ENCODE measurements around the gene MAP3K9.
A peak's percentile ranks its signal among the peaks of the same experiment; 100 is the strongest.
"Not testable (repeated sequence)": the region's sequence is repeated elsewhere in the genome, so short reads cannot be mapped to it uniquely, and the experiment has no call there.

Gene MAP3K9

DNA sequence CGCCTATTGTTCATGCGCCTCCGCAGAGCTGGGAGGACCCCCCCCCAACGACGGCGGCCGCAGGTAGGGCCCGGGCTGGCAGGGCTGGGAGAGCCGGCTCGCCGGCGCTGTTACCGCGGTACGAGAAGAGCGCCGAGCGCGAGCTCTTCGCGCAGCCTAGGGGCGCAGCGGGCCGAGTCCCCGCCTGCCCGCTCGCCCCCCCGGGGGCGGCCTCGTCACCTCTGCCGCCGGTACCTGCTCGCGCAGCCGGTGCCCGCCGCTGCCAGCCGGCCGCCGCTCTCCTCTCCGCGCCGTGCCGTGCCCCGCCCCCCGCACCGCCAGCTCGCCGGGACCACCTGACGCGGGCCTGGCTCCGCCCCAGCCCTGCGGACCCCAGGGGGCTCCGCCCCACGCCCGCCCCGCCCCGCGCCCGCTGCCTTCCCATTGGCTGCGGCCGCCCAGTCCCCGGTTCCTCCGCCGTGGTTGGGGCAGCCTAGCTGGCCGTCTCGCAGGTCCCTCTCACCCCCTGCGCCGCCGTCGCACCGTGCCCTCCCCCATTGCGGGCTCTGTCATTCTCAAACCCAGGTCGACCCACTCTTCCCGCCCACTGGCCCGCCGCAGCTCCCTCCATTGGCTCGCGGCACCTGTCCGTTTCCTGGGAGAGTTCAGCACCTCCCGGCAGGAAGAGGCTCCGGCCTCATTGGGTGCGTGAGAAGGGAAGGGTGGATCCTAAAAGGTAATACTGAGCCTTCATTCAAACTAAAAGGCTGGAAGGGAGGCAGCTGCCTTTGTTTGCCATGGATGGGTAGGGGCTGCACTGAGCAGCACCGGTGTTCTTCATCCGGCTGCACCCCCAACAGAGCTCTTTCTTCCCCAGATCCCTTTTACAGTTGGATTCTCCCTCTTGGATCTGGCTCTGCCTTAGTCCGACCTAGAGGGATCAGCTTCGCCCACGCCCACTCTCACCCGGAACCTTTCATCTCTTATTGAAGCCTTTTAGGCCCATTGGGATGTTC is at the start of gene MAP3K9:
MAP3K9 (minus strand) TSS at position 289 of the 995 bp plus-strand sequence. CDS start 342 bp downstream, outside the sequence.
- peak; percentile 71 to 95 (median 86) for DNase-seq (ENCODE audit: low read depth in 3 of 3)

DNA sequence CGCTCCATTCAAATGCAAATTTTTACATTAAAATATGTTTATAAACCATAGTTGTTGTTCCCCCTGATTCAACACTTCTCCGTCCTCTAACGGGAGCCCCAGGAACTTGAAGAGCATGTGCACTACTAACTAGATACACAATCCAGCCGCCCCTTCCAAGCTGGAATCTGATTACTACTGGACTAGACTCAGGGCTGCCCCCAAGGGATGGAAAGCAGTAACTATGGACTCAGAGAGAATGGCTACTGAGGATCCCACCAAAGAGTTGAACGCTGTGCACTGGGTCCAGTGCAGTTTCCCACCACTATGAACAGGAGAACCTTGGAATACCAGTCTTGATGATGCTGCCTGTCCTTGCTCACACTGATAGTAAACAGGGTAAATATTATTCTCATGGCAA is 49.3 kb upstream of the MAP3K9 start:
- DNase-seq (ENCODE audit: low read depth in 3 of 3), result no peak

DNA sequence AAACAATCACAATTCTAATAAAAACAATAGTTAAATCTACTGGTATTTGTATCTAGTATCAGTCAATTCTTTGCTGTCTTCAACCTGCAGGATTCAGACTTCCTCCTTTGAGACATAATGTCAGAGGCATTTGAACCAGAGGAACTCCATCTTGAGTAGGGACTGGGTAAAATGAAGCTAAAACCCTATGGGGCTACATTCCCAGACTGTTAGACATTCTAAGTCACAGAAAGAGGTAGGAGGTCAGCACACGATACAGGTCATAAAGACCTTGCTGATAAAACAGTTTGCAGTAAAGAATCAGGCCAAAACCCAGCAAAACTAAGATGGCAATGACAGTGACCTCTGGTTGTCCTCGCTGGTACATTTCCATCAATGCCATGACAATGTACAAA is 48.2 kb upstream of the MAP3K9 start:
- no peak for DNase-seq (ENCODE audit: low read depth in 3 of 3)

GRCh38 chr14:70856851-70857495 is 47.7 kb upstream of the MAP3K9 start:
- DNase-seq (ENCODE audit: low read depth in 3 of 3), result no peak

DNA sequence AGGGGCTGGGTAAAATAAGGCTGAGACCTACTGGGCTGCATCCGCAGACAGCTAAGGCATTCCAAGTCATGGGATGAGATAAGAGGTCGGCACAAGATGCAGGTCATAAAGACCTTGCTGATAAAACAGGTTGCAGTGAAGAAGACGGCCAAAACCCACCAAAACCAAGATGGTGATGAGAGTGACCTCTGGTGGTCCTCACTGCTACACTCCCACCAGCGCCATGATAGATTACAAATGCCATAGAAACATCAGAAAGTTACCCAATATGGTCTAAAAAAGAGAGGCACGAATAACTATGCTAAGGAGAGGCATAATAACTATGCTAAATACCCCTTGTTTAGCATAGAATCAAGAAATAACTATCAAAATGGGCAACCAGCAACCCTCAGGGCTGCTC is 46.2 kb upstream of the MAP3K9 start:
- no peak for DNase-seq (ENCODE audit: low read depth in 3 of 3)

DNA sequence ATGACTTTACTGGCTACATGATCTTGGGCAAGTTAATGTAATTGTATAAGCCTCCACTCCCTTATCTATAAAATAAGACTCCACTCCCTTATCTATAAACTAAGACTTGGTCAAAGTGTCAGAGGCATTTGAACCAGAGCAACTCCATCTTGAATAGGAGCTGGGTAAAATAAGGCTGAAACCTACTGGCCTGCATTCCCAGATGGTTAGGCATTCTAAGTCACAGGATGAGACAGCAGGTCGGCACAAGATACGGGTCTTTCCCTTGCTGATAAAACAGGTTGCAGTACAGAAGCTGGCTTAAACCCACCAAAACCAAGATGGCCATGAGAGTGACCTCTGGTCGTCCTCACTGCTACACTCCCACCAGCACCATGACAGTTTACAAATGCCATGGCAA is 44.3 kb upstream of the MAP3K9 start:
- DNase-seq (ENCODE audit: low read depth in 3 of 3), result not testable (repeated sequence)

- no peak for DNase-seq (ENCODE audit: low read depth in 3 of 3)
Observed at GRCh38 chr14:70847406-70848090, 38.2 kb upstream of the MAP3K9 start.

GRCh38 chr14:70845601-70846000 is 36.3 kb upstream of the MAP3K9 start:
- no peak for DNase-seq (ENCODE audit: low read depth in 3 of 3)

DNA sequence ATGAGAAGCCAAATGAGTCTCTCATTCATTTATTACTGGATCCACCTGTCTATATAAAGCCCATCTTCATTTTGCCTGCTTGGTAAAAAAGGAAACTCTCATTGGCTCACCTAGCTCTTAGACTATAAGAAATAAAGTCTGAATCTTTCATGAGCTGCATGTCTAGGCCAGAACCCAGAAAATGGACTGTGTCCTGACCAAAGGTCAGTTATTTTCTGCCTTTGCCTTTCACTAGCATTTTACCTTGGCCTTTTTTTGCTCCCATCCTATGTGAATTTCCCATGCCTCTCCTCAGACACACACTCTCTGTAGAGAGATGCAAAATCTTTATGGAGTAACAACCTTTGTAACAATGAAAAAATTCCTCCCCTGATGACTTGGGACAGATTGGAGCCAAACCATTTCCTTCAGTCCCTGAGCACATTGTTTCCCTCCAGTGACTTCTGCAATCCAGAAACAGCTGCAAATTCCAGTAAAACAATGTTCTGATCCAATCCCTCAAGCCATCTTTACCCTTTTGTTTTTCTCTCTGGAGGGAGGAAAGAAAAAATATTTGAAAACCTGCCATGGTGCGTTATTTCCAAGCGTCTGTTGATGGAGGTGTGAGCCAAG is 33.6 kb upstream of the MAP3K9 start:
- no peak for DNase-seq (ENCODE audit: low read depth in 3 of 3)

DNA sequence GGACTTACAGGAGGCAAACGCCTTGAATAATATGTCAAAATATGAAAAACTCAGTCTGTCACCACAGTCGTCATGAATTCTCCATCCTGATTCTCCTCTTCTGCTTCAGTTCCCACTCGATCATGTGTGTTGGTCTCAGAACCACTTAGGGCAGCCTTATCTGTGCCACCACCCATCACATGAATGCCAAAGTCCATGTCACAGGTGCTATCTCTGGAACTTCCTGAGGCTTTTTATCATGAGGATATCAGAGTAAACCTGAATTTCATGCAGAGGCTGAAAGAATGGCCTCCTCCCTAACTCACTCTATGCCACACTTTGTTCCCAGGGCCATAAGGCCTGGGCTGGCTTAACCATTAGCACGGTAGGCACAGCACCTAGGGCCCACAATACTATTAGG is 28.8 kb upstream of the MAP3K9 start:
- no peak for DNase-seq (ENCODE audit: low read depth in 3 of 3)

DNA sequence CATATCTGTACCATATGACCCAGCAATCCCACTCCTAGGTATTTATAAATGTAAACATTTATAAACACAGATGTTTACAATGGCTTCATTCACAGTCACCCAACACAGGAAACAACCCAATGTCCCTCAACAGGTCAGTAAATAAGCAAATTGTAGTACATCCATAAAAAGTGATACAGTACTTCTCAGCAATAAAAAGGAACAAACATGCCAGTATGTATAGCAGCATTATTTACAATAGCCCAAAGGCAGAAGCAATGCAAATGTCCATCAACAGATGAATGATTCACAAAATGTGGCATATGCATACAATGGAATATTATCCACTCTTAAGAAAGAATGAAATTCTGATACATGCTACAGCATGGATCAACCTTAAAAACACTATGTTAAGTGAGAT is 27.6 kb upstream of the MAP3K9 start:
- no peak for DNase-seq (ENCODE audit: low read depth in 3 of 3)

- no peak for DNase-seq (ENCODE audit: low read depth in 3 of 3)
Observed at GRCh38 chr14:70833884-70834283, 24.6 kb upstream of the MAP3K9 start.

DNA sequence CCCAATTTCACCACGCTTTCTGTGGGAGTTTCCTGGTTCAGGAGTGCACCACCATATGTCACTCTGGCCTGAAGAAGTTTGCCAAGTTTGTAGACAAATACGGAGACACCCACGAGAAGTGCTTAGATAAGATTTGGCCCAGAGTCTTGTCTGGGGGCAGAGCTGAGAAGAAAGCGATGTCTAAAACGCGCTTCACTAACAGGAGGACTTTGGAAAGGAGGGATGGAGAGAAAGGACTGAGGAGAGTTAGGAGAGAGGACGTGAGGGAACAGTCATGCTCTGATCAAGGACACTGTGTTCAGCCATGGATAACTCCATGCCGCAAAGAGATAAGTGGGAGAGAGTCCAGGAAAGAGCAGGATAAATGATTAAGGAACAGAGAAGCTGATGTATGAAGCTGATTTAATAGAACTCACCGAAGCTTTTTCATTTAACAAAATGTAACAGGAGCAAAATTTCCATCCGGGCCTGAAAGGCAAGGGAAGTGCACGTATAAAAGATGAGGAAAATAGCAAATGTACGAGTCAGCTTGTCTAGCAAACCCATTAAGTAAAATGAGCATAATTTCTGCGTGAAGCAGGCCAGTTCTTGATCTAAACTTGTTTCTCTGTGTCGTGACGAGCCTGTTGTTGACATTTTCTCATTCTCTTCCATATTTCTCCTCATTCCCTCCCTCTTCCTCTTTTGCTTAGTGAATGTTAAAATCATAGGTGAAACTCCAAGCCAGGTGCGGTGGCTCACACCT is 23.4 kb upstream of the MAP3K9 start:
- no peak for DNase-seq (ENCODE audit: low read depth in 3 of 3)

GRCh38 chr14:70830998-70831781 is 21.9 kb upstream of the MAP3K9 start:
- DNase-seq (ENCODE audit: low read depth in 3 of 3), result no peak

DNA sequence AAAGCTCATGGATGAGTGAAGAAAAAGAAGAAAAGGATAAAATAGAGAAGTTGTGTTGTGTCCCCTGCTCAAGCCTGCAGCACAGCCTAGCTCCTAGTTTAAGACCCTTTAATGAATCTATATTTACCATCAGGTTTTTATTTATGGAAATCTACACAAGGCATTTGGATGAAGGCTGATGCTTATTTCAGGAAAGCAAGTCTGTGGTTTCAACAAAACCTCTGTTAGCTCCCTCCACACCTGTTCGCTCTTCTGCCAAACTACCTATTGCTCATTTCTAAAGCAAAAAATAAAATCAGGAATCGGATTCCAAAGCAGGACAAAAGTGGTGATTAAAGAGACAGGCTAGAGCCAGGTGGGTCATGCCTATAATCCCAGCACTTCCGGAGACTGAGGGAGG is 18.9 kb upstream of the MAP3K9 start:
- DNase-seq (ENCODE audit: low read depth in 3 of 3), result no peak

DNA sequence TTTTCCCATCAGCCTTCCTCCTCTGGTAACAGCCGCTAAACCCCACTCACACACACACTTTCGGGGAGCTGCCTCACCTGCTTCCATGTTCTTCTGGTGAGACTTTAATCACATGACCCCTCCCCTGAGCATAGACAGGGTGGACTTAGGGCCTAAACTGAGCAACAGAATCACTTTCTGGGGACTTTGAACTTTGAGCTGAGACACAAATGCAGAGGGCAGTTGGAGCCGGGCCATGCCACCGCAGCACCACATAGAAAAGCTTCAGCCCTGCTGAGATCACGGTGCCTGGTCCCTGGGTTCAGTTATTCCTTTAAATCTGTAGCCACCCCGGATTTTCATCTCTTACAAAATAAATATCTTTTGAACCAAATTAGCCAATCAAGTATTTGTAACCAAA is 18.4 kb upstream of the MAP3K9 start:
- DNase-seq (ENCODE audit: low read depth in 3 of 3), result no peak

GRCh38 chr14:70827347-70827746 is 18.0 kb upstream of the MAP3K9 start:
- no peak for DNase-seq (ENCODE audit: low read depth in 3 of 3)

- DNase-seq (ENCODE audit: low read depth in 3 of 3), result no peak
Observed at GRCh38 chr14:70823281-70823680, 14.0 kb upstream of the MAP3K9 start.

GRCh38 chr14:70822530-70823185 is 13.3 kb upstream of the MAP3K9 start:
- DNase-seq (ENCODE audit: low read depth in 3 of 3), result no peak
